ENCODE measurements around the gene GPRIN3.

DNA sequence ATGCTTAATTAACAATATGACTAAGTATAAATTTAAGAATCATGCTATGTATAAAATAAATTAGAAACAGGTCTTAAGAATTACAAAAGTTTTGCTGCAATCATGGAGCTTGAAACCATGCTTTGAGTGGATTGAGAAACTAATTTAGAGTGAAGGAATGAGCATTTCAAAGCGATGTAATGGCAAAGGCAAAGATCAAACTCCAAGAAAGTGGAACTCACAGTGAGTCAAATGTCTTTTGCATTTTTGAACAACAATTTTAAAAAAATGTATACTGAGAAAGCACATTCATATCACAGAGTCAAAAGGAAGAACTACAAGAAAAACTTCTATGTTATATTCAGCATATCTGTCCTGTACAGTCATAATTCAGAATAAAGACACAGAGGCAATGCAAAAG, 6.6 kb downstream of the GPRIN3 start:
- TF ChIP-seq EZH2phosphoT487 (IDR thresholded peaks at IDR 0.05; ENCODE audit: insufficient read depth, low read depth) (no peak), EZH2 (IDR thresholded peaks at IDR 0.05; ENCODE audit: insufficient read depth, poor library complexity, severe bottlenecking) (no peak)

Data from GM23248 (cell line).